ENCODE measurements around the gene SAP30BP.

Gene SAP30BP

DNA sequence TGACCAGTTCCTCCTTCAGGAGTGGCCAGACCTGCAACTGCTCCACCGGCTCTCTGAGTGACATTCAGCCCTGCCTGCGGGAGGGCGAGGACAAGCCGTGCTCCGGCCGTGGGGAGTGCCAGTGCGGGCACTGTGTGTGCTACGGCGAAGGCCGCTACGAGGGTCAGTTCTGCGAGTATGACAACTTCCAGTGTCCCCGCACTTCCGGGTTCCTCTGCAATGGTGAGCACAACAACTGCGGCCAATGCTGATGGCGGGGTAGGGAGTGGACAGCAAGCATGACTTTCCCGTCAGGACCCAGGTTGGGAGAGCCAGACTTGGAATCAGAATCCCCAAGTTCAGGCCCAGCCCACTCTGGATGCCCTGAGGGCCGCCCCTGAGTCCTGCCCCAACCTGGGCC, 66.3 kb downstream of the SAP30BP start:
- TF ChIP-seq, protein P1, sequence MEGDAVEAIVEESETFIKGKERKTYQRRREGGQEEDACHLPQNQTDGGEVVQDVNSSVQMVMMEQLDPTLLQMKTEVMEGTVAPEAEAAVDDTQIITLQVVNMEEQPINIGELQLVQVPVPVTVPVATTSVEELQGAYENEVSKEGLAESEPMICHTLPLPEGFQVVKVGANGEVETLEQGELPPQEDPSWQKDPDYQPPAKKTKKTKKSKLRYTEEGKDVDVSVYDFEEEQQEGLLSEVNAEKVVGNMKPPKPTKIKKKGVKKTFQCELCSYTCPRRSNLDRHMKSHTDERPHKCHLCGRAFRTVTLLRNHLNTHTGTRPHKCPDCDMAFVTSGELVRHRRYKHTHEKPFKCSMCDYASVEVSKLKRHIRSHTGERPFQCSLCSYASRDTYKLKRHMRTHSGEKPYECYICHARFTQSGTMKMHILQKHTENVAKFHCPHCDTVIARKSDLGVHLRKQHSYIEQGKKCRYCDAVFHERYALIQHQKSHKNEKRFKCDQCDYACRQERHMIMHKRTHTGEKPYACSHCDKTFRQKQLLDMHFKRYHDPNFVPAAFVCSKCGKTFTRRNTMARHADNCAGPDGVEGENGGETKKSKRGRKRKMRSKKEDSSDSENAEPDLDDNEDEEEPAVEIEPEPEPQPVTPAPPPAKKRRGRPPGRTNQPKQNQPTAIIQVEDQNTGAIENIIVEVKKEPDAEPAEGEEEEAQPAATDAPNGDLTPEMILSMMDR (IDR thresholded peaks at IDR 0.05) = no peak

DNA sequence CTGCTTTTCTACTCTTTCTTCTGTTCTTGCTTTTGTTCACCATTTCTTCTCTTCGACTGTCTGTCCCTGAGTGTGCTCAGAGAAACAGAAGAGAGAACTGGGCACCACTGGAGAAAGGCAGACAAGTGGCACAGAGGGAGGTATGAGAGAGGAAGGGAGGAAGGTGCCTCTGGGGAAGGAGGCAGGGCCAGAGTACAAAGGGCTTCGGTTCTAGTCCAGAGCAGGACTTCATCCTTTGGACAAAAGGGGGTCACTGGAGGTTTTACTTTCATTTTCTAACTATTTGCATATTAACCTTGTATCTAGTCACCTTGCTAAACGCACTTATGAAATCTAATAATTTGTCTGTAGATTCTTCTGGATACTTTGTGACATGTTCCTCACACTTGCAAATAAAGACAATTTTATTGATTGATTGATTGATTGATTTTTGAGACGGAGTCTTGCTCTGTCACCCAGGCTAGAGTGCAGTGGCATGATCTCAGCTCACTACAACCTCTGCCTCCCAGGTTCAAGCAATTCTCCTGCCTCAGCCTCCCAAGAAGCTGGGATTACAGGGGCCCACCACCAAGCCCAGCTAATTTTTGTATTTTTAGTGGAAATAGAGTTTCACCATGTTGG, 67.6 kb downstream of the SAP30BP start:
- TF ChIP-seq, protein P1 (IDR thresholded peaks at IDR 0.05) = no peak

DNA sequence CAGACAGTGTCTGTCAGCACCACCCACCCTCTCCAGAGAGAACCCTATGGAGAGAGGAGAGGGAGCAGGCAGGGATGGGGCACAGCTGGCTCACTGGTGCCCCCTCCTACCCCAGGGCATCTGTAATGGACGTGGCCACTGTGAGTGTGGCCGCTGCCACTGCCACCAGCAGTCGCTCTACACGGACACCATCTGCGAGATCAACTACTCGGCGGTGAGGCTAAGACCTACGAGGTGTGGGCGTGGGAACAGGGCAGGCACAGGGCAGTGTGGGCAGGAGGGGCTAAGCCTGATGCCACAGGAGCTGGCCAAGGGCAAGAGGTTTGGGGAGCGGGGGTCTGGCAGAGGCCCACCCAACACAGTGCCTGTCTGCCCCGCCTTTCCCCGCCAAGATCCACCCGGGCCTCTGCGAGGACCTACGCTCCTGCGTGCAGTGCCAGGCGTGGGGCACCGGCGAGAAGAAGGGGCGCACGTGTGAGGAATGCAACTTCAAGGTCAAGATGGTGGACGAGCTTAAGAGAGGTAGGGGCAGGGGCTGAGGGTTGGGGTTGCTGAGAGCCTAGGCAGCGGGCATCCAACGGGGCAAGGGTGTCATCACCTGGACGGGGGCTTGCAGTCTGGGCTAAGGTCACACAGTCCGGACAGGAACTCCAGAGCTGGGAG, 69.2 kb downstream of the SAP30BP start:
- TF ChIP-seq, protein P1 (IDR thresholded peaks at IDR 0.05) = no peak

DNA sequence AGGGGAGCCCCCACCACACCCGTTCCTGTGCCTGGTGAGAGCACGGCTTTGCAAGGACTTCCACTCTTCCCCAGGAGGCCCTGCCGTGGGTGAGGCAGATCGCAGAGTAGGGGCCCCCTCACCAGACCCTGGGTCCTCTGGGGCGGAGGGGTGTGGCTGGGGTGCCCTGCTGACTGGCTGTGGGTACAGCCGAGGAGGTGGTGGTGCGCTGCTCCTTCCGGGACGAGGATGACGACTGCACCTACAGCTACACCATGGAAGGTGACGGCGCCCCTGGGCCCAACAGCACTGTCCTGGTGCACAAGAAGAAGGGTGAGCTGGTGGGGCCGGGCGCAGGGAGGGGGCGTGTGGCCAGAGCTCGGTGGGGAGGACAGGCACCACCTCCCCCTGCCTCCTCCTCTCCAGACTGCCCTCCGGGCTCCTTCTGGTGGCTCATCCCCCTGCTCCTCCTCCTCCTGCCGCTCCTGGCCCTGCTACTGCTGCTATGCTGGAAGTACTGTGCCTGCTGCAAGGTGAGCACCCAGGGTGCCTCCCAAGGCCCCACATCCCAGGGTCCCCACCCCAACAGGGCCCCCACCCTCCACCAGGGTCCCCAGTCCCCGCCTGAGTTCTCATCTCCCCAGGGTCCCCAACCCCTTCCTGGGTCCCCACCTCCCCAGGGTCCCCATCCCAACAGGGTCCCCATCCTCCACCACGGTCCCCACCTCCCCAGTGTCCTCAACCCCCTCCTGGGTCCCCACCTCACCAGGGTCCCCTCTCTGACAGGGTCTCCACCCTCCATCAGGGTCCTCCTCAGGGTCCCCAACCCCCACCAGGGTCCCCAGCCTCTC, 70.2 kb downstream of the SAP30BP start:
- TF ChIP-seq, protein P1 (IDR thresholded peaks at IDR 0.05) = no peak

DNA sequence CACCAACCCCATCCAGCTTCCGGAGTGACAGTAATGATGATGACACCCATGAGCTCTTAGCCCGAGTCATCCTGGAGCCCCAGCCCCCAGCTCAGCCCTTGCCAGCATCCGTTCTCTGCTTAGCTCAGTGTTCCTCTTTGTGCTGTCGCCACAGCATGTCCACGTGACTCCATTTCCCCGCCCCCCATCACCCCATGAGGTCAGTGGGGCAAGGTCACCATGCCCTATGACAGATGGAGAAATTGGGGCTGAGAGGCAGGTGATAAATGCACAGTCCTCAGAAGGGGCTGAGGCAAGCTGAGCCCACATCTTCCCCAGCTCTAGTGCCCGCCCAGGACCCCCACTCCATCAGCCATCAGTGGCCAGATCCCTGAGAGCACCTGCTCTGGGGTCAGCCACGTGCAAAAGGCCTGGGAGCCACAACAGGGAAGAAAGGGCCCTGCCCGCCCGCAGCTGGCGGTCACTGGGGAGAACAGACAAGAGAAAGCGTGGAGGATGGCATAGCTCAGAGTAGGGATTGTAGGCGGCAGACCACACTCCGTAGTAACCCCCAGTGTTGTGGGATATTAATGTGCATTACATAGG, 71.2 kb downstream of the SAP30BP start:
- TF ChIP-seq, protein P1 (IDR thresholded peaks at IDR 0.05) = no peak

DNA sequence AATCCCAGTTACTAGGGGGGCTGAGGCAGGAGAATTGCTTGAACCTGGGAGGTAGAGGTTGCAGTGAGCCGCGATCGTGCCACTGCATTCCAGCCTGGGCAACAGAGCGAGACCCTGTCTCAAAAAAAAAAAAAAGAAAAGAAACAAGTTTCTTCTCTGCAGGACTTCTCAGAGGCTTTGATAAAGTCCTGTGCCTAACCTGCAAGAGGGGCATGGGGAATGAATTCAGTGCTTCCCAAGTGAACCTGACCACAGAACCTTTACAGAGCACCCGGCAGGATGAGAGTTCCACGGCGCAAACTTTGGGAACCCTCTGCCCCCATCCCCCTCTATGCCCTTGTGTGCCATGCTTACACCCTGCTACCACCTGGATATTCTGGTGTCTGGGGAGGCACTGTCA, 72.0 kb downstream of the SAP30BP start:
- TF ChIP-seq, protein P1 (IDR thresholded peaks at IDR 0.05) = no peak

DNA sequence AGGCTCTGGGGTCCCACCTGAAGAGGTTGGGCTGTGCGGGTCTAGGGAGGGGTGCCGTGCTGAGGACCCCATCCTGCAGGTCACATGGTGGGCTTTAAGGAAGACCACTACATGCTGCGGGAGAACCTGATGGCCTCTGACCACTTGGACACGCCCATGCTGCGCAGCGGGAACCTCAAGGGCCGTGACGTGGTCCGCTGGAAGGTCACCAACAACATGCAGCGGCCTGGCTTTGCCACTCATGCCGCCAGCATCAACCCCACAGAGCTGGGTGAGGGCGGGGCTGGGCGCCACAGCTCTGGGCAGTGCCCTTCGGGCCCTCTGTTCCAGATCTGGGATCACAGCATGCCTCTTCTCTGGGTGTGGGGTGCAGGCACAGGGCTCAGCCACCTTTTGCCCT, 72.7 kb downstream of the SAP30BP start:
- TF ChIP-seq, protein P1 (IDR thresholded peaks at IDR 0.05) = no peak
